Activated CD4-positive, alpha-beta T cell treated with anti-CD3 and anti-CD28 coated beads, Interleukin-2, amount 50 U/mL, for 24 hours (primary cell): ENCODE data around the gene USP34.
"Not testable (repeated sequence)": the region's sequence is repeated elsewhere in the genome, so short reads cannot be mapped to it uniquely, and the experiment has no call there.

Experiments used
- DNase-seq, 2 donors: peaks; one replicate each; pipeline ENCODE4 v3.0.0-alpha.2; 2020; ENCODE audit warnings: low read depth in 1 of 2, low spot score in 1 of 2

Gene USP34

DNA sequence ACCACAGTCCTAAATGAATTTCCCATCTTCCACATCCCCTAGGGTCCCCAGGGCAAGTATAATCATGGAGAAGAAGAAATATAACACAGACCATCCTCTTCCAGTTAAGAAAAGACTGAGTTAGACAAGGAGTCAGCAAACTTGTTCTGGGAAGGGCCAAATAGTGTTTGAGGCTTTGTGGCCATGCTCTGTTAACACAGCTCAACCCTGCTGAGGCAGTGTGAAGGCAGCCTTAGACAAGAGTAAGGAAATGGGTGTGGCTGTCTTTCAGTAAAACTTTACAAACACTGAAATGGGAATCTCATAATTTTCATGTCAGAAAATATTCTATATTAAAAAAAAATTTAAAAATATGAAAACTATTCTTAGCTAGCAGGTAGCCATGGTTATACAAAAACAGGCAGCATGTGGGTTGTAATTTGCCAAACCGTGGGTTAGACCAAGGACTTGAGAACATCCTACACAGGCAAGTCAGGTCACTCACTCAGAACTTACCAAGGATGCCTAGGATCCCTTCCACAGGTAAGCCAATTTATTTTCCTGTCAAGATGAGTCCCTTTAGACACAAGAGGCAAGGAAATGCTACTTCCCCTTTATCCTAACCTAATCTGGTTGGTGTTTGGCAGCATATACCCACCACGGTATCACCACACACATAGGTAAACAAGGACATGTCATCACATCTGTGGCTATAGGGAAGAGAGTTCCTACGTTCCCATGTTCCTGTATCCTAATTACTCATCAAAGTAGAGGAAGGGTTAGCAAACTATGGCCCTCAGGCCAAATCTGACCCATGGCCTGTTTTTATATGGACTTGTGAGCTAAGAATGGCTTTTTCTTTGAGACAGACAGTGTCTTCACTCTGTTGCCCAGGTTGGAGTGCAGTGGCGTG lies 277.0 kb downstream of the USP34 start:
- DNase-seq = no peak

DNA sequence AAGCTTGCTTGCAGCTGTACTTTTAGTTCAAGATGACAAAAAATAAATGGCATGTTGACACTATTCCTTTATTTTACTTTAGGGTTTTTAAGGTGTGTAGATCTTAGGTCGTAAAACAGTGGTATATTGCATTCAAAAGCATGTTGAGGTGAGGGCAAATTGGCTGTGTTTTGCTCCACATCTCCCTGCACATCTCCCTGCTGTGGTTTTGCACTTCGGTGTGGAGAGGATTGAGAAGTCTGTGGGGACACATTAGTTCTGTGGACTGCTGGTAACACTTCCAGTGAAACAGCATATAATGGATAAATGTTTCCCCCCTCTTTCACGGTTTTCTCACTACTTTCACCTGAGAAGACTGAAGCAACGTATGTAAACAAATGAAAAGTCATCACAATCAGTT lies 283.8 kb downstream of the USP34 start:
- no peak for DNase-seq

DNA sequence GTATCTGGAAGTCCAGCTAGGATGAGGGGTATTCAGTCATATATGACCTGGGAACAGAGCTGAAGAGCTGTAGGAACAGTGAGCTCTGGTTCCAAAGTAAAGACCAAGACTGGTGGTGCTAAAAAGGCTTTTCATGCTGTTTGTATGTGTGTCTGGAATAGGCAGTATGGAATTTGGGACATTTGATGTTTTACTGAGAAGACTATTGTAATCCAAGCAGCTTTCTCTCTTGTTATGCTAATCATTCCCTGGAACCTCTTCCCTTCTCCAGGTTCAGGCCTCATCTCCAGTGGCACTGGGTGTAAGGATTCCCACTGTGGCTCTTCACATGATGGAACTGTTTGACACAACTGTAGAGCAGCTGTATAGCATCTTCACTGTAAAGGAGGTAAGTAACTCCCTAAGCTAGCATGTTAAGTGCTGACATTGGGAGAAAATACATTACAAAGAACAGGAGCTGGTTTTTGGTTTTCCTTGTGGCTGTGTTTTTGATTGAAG lies 285.6 kb downstream of the USP34 start:
- DNase-seq = no peak

DNA sequence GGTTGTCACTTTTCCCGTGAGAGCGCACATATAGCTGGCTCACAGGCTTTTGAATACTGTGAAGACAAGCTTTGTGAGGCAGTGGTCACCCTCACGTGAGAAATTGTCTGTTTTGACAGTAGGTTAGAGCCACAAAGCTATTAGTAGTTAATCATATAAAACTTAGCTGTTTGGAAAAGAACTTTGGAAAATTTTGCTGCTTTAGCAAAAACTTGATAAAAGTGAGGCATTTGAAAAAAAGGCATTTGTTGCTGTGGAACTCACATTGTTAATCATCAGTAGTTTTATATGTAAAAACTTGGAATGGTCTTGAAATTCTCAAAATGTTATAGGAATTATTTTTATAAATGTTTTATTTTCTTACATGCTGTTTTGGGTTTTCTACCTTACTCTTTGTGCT lies 286.6 kb downstream of the USP34 start:
- no peak for DNase-seq

DNA sequence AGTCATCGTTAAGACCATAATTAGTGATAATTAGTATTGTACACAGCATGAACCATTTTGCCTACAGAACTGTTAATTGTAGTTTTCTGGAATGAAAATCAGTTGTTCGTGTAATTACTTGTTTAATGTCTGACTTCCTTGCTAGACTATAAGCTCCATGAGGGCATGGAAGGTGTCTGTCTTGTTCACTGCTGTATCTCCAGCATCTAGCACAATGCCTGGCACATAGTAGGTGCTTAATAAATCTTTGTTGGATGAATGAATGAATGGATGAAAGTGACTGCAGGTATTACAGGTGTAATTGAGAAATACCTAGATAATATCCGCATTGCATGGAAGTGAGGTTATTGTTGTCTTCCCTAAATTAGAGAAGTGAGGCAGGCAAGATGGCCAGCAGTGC lies 287.1 kb downstream of the USP34 start:
- no peak for DNase-seq

DNA sequence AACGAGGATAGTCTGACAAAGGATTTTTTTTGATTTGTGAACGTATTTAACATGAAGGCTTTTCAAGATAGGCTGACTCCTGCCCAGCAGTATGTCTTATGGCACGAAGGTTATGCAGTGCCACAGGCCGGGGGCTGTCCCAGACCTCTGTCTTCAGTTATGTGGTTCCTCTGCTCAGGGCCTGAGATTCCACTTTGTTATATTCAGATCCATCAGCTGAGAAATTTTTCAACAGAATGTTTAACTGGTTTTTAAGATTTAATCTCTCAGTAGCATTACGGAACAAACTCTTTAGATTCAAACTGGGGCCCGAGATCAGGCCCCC lies 288.9 kb downstream of the USP34 start:
- DNase-seq = no peak

DNA sequence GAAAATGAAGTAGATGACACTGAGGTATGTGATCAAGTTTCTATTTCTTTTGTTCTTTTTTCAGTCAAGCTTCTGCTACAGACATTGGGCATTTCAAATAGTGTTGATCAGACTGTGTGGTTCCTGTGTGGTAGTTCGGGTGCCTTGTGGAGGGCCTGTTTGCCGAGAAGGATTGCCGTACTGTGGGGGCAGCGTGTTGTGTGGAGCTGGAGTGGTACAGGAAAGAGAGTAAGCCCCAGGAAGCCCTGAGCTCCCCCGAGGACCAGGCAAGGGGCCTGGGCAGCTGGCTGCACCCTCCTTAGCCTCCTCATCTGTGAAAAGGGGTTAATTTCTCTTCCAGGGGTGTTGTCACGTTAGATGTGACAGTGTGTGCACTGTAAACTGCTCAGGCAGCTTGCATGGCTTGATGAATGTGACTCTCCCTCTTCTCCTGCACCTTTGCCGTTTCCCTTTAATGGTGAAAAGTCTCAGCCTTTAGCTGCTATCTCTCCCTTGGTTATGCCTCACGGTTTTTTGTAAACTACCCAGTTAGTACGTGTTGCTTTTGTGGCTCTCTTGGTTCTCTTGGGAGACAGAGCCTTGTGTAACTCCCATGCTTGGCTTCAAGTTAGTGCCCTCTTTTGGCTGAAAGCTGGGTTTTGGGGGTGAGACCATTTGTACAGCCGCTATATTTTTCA lies 289.4 kb downstream of the USP34 start:
- no peak for DNase-seq

DNA sequence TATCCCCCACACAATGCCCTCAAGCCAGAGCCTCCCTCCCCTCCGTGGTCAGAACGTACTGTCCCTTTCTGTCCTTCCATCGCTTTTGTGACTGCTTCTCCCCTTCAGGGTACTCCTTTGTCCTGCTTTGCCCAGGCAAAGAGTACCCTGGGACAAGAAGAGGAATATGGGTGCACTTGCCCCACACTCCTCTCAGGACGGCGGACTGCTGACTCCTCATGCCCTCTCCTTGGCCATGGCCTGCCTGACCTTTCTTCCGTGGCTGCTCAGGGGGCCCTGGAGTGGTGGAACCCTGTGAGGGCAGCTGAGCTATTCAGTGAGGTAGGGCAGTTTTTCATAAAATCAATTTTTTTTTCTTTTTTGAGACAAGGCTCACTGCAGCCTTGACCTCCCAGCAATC lies 290.2 kb downstream of the USP34 start:
- DNase-seq = no peak

DNA sequence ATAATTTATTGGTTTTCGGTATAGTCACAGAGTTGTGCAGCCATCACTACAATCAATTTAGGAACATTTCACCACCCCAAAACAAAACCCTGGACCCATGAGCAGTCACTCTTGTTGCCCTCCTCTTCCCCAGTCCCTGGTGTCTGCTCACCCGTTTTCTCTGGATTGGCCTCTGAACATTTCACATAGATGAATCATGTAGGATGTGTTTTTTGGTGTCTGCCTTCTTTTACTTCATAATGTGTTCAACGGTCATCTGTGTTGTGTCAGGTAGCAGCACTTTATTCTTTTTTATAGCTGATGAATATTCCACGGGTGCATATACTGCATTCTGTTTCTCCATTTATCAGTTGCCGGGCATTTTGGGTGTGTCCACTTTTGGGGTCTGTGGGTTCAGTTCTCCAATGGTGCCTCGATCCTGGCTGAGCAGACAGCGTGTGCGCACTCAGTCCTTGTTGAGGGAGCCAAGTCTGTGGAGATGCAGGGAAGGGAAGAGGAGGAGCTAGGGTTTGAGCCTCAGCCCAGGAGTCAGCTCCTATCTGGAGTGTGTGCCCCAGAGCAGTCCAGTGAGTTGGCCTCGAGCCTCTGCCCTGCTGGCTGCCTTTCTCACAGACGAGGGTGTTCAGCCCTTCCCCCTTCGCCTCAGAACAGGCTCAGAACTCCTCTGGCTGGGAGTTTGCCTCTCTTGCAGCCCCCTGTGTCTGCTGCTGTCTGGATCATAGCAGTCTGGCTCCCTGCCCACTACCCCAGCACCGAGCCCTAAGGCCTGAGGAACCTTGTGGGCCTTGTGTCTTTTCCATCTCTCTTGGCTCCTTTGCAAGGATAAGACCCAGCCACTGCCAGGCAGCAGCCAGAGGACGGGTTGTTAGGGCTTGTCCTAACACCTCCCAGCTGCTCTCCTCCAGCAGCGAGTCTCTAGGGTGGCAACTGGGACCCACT lies 290.9 kb downstream of the USP34 start:
- no peak for DNase-seq

DNA sequence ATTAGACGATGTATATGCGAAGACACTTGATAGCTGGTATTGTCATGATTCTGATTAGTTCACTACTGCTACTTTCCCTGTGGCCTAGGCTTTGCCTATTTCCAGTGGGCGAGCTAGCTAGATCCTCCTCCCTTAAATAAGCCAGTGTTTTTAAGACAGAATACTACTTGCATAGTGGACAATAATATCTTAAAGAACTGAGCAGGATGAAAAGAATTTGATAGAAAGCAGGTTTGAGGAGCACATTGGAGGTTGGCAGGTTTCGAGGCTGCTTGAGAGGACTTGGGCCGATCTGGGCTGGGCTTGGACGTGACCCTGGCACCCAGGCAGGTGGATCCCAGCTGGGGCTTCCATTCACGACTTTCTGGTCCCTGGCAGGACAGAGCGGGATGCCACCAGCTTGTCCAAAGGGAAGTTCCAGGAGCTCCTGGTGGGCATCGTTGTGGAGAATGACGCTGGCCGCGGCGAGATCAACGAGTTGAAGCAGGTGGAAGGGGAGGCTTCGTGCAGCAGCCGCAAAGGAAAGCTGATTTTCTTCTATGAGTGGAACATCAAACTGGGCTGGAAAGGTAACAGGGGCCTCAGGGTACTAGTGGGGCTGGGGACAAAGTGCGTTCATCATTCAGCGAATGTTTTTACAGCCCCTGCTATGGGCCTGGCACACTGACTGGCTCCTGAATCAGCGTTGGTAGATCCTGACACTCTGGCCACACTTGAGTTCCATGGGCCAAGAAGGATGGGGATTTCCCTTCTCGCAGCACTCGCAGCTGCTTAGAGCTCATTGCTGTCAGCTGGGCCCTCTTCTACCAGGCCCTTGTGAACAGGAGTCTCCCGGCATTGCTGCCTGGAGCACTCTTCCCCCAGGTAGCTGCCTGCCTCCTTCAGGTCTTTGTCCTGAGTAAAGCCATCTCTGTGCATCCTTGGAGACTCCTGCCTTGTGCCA lies 292.0 kb downstream of the USP34 start:
- peak in 1 of 2 donors; percentile 7 for DNase-seq

DNA sequence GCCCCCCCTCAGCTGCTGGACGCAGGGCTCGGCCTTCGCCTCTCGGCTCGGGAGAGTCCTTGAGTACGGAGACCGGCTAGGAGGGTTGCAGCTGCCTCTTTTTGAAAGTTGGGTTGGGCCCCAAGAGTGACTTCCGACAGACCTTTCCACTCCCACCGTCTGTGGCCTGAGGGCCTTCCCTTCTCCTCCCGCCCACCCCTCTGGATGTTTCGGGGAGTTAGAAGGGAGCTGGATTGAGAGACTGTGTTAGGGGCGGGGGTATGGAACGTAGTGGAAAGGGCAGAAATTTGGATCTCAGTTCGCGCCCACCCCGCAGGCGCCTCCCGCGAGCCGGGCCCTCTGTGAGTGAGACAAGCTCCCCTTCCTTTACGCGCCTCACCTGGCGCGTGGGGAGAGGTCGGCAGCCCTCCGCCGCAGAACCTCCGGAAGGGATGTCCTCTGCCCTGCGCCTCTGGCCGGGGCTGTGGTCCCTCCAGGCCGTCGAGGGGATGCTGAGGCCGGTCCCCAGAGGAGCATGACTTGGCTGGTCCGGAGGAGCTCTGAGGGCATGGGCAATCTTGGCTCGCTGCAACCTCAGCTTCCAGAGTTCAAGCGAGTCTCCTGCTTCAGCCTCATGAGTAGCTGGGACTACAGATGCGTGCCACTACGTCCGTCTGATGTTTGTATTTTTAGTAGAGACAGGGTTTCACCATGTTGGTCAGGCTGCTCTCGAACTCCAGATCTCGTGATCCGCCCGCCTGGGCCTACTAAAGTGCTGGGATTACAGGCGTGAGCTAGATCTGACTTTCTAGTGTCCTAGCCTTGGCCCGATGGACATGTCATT lies 292.9 kb downstream of the USP34 start:
- peak; percentile 18 to 27 for DNase-seq

DNA sequence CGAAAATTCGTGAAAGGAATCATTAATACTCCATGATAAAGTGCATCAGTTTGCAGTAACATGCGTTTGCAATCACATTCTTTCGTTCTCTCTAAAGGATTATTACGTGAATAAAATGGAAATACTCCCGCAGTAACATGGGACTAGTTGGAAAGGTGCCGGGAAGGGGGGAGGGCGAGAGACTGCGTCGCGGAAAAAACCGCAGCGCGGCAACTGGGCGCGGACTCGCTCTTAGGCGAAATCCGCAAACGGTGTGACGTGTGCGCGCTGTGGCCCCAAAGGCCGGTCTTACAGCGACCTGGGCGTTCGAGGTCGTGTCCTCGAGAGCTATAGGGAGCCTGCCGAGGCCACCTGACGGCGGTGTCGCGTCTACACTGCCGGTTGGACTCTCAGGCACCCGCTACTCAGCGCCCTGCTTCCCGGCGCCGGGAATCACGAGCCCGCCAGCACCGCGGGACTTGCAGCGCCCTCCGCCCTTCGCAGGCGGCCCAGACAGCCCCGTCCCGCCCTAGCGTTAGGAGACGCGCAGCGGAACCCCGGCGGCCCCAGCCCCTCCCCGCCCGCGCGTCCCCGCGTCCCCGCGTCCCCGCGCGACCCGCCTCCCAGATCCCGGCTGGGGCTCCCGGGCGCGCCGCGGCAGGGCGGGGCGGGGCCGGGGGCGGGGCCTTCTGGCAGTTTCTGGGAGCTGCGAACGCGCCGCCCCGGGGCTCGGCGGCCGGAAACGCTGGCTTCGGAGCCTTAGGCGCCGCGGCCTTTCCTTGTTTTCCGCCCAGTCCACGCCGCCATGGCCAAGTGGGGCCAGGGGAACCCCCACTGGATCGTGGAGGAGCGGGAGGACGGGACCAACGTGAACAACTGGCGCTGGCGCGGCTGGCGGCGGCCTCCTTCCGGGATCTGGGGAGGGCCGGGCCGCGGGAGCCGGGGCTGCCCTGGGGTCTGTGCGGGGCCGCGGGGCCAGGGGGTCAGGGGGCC lies 293.8 kb downstream of the USP34 start:
- peak; percentile 88 to 89 for DNase-seq

DNA sequence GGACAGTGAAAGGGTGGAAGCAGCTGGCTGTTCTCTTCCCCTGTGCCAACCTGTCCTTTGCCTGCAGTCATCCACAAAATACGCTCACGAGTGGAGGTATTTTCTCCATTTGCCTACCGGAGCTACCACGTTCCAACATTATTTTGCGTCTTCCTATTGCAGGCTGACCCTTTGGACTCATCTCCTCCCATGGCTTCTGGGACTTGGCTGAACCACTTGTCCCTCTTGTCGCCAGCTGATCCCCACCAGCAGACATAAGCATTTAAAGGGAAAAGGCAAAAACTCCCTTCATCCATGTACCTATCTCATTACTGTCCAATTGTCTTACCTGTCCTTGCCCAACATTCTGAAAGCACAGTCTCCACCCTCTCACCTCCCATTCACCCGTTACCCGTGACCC lies 295.9 kb downstream of the USP34 start:
- DNase-seq = no peak

DNA sequence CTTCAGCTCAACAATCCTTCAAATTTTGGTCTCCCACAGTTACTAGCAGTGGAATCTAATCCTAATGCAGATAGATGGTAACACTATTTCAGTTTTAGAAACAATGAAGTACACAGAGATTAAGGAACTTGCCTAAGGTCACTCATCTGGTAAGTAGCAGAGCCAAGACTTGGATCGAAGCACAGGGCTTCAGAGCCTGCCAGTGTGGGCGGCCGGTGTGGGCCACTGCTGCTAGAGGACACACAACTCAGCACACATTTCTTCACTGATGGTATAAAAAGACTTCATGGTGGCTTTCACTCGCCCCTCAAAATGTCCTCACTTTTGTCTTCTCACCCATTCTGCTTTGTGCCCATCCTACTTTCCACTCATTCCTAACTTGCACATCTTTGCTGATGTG lies 297.8 kb downstream of the USP34 start:
- DNase-seq = no peak

DNA sequence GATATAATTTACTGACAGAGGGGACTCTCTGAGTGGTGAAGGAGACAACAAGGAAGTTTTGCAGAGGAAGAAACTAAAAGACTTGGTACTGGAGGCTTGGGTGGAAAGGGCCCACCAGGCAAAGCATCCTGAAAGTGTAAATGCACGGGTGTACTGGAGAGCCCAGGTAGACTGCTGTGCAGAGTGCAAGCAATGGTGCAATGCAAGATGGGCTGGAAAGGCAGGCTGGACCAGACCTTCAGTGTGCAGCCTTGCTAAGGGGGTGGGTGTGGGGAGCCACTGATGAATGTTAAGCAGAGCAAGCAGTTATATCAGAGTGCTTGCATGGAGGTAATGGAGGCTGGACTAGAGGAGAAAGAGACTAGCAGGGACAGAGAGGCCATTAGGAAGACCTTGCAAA lies 298.2 kb downstream of the USP34 start:
- DNase-seq = no peak

DNA sequence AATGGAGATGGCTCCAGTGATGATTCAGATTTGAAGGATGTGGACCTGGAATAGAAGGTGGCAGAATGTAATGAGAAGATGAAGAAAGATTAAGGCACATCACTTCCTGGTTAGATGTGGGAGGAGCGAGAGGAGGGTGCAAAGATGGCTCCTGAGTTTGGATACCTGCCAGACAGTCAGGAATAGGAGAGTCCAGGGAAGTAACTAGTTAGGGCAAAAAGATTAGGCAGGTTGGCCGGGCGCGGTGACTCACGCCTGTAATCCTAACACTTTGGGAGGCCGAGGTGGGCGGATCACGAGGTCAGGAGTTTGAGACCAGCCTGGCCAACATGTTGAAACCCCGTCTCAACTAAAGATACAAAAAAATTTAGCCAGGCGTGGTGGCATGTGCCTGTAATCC lies 303.3 kb downstream of the USP34 start:
- DNase-seq = no peak

DNA sequence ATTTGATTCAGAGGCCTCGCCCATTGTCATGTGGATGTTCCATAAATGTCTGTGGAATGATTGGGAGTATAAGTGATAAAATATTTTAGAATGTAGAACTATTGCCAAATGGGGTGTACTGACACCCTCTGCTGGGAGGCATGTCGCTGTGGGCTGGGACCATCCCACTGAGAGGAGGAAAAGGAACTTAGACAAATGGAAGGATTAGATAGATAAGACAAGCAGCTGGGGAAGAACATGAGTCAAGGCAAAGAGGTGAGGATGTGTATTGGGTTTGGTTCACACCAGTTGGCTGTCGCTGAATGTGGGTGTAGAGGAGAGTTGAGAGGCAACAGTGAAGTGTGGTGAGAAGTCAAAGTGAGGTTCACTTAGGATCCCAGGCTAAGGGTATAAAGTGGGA lies 304.9 kb downstream of the USP34 start:
- DNase-seq = no peak

DNA sequence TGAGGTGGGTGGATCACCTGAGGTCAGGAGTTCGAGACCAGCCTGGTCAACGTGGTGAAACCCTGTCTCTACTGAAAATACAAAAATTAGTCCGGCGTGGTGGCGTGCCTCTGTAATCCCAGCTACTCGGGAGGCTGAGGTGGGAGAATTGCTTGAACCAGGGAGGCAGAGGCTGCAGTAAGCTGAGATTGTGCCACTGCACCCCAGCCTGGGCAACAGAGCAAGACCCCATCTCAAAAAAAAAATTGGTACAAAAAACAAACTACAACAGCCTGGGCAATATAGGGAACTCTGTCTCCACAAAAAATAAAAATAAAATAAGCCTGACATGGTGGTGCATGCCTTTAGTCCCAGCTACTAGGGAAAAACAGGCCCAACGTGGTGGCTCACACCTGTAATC lies 305.8 kb downstream of the USP34 start:
- DNase-seq = not testable (repeated sequence)
